B cell (primary cell): ENCODE data around the gene NSFL1C. TPM values are rescaled to one million over a fixed set of nuclear protein-coding genes. Genes with fewer than 3 reads are reported as not detected.

ENCODE experiments used
- ATAC-seq: fragments of 200-7000 bp; cut with Tn5 transposase; one replicate; pipeline ENCODE4 v1.10.0; 2021; ENCODE audit warnings: low read depth, mild to moderate bottlenecking, moderate number of reproducible peaks, moderate library complexity
- CTCF ChIA-PET: fragments of 350-600 bp; sonication (Branson Sonifier 250); formaldehyde crosslinking; loops from one replicate; lab custom pipeline; 2021; ENCODE audit warnings: antibody characterized with exemption, inconsistent platforms; lab: Charles Lee
- POLR2A ChIA-PET: fragments of 350-600 bp; sonication (Branson Sonifier 250); formaldehyde crosslinking; loops from one replicate; lab custom pipeline; 2021; ENCODE audit warnings: antibody characterized with exemption; lab: Charles Lee
- DNase-seq: peaks from one replicate; pipeline ENCODE4 v3.0.0; 2013
- H2AFZ ChIP-seq: 2 replicates; pipeline ENCODE4 v1.6.1; 2012; ENCODE audit warnings: mild to moderate bottlenecking, low read depth, low read length; ENCODE audit not compliant: insufficient read depth, poor library complexity, severe bottlenecking
- H3K27ac ChIP-seq, 2 donors: 1 replicate in 1 of 2; 2 replicates in 1 of 2; pipeline ENCODE4 v1.5.1; 2012 to 2013; ENCODE audit warnings: low read length in 2 of 2, mild to moderate bottlenecking in 2 of 2, moderate library complexity in 1 of 2
- H3K27me3 ChIP-seq, 4 experiments: fragments of 200-600 bp in 1 of 4; sonication (generic) in 1 of 4; replicated peaks in 1 of 4; 1 replicate in 2 of 4; 2 replicates in 2 of 4; pipeline versions ENCODE4 v1.6.1 to v1.7.0; 2013 to 2016; ENCODE audit warnings: low read length in 3 of 4, mild to moderate bottlenecking in 2 of 4, mixed read lengths in 1 of 4, moderate library complexity in 1 of 4; ENCODE audit not compliant: insufficient read depth in 4 of 4, control insufficient read depth in 3 of 4; ENCODE audit errors: control extremely low read depth in 1 of 4
- H3K36me3 ChIP-seq, 2 experiments: replicated peaks in 1 of 2; 1 replicate in 1 of 2; 2 replicates in 1 of 2; pipeline versions ENCODE4 v1.6.1 to v1.7.1; 2013; ENCODE audit warnings: low read length in 1 of 2; ENCODE audit not compliant: insufficient read depth in 2 of 2, control insufficient read depth in 1 of 2; ENCODE audit errors: control extremely low read depth in 1 of 2, extremely low read depth in 1 of 2
- H3K4me1 ChIP-seq, 2 donors: fragments of 200-600 bp in 1 of 2; sonication (generic) in 1 of 2; 1 replicate in 1 of 2; 2 replicates in 1 of 2; pipeline versions ENCODE4 v1.5.1 to v1.6.1; 2013 to 2017; ENCODE audit warnings: low read length in 2 of 2; ENCODE audit not compliant: control insufficient read depth in 2 of 2, insufficient read depth in 2 of 2
- H3K4me2 ChIP-seq: replicated peaks from 2 replicates; pipeline ENCODE3; 2012; ENCODE audit warnings: mild to moderate bottlenecking, low read depth, low read length; ENCODE audit not compliant: poor library complexity, severe bottlenecking
- H3K4me3 ChIP-seq, 5 experiments: fragments of 200-600 bp in 1 of 5; sonication (generic) in 1 of 5; 1 replicate in 3 of 5; 2 replicates in 2 of 5; pipeline versions ENCODE4 v1.5.1 to v1.7.0; 2011 to 2016; ENCODE audit warnings: low read length in 4 of 5, mild to moderate bottlenecking in 4 of 5, low read depth in 2 of 5, control low read depth in 1 of 5, moderate library complexity in 1 of 5; ENCODE audit not compliant: insufficient read depth in 1 of 5; ENCODE audit errors: control extremely low read depth in 1 of 5, extremely low read depth in 1 of 5
- H3K79me2 ChIP-seq: fragments of 200-600 bp; sonication (generic); one replicate; pipeline ENCODE4 v1.6.0; 2016; ENCODE audit warnings: low read length; ENCODE audit not compliant: control insufficient read depth, insufficient read depth
- H3K9ac ChIP-seq: fragments of 200-600 bp; sonication (generic); 2 replicates; pipeline ENCODE4 v1.6.1; 2017; ENCODE audit warnings: mild to moderate bottlenecking, low read length, moderate library complexity
- H3K9me3 ChIP-seq, 3 donors: one replicate each; pipeline versions ENCODE4 v1.6.1 to v1.7.1; 2013; ENCODE audit warnings: low read length in 2 of 3; ENCODE audit not compliant: control insufficient read depth in 2 of 3, insufficient read depth in 1 of 3; ENCODE audit errors: control extremely low read depth in 1 of 3
- H4K20me1 ChIP-seq: 2 replicates; pipeline ENCODE4 v1.6.0; 2012; ENCODE audit warnings: mild to moderate bottlenecking, low read length; ENCODE audit not compliant: insufficient read depth, control insufficient read depth, poor library complexity, severe bottlenecking
- H3K27ac Mint-ChIP-seq: one replicate; pipeline ENCODE4 v1.8.0; 2021; ENCODE audit warnings: mixed read lengths
- H3K27me3 Mint-ChIP-seq: one replicate; pipeline ENCODE4 v1.8.0; 2021; ENCODE audit warnings: mixed read lengths
- H3K4me1 Mint-ChIP-seq: one replicate; pipeline ENCODE4 v1.8.0; 2021; ENCODE audit warnings: mixed read lengths
- H3K4me3 Mint-ChIP-seq: one replicate; pipeline ENCODE4 v1.8.0; 2021; ENCODE audit warnings: mixed read lengths
- H3K9me3 Mint-ChIP-seq: one replicate; pipeline ENCODE4 v1.8.0; 2022; ENCODE audit warnings: mixed read lengths; ENCODE audit not compliant: insufficient read depth
- EZH2 ChIP-seq: IDR thresholded peaks from 2 replicates; pipeline ENCODE4 v1.6.1; 2012; ENCODE audit warnings: borderline replicate concordance, low read depth, mild to moderate bottlenecking, moderate library complexity, low read length; ENCODE audit not compliant: insufficient read depth, poor library complexity, severe bottlenecking
- WGBS: methylation state at CpG from one replicate; pipeline ENCODE4 v1.1.5; 2013; ENCODE audit warnings: missing lambda C conversion rate; ENCODE audit not compliant: insufficient coverage; 5-methylcytosine and 5-hydroxymethylcytosine counted together
- intact Hi-C: fragments of 100-400 bp; cut with micrococcal nuclease; formaldehyde crosslinking; loops from one replicate; pipeline ENCODE4 v1.10.0; 2022
- polyA plus RNA-seq: library from polyadenylated mRNA; depleted of rRNA; stranded (reverse); fragments of >200 nt; gene quantifications from 2 replicates; pipeline ENCODE4 v1.2.3, GENCODE V29; 2012
- total RNA-seq, 2 donors: library from RNA; stranded (reverse); fragments of 120-200 nt in 1 of 2; gene quantifications; 1 replicate in 1 of 2; 2 replicates in 1 of 2; pipeline versions ENCODE4 v1.2.3 to v1.2.4, GENCODE V29; 2013 to 2022
- TF ChIP-seq, protein P1 (sequence below): fragments of 200-600 bp; IDR thresholded peaks from one replicate; pipeline ENCODE4 v1.8.0; 2022; ENCODE audit warnings: antibody characterized with exemption, mild to moderate bottlenecking

The NSFL1C gene
- total and polyA plus RNA-seq, 2 donors (not counting 1 experiment from before 2014, with no cell fraction given): 24.1 to 80.3 TPM

DNA sequence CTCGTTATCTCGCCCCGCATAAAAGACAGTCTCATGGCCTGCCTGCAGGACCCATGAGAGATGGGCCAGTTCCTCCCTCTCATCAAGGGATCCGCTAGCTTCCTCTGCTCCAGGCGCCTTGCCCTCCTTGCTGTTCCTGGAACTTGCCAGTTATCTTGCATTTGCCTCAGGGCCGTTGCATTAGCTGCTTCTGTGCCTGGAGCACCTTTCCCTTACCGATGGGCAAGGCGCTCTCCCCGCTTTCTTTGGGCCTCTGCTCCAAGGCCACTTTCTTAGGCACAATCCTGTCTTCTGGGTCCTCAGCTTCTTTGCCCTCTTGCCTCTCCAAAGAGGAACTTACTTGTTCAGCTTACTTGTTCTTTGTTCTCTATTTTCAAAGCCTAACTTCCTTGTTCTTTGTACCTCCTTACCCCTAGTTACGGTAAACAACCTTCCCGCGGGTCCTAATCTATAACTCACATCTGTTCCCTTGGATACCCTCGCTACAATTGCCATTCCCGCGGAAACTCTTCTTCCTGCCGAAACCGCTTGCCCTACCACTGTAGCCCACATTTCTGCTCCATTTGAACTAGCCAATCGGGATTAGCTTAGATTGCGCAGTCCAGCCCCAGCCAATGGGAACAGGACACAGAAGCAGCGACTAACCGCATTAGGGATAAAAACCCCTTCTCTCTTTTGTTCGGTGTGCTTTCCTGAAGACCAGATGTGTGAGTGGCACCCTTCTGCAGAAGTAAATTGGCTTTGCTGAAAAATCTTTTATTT, 887 bp upstream of the NSFL1C start:
- peak; percentile 18 for ATAC-seq
- POLR2A ChIA-PET: interaction anchor here (0.6 to 2.6 kb wide), 4 partner anchors 32 to 1058 kb away, joined by 3 to 15 read pairs (median 6); partner anchors contain the start of genes FKBP1A and SNRPB

More for the DNA sequence above, 887 bp upstream of the NSFL1C start:
- Histone ChIP-seq H3K27me3 (no peaks in the 10 kb centered on the region), H4K20me1 (peaks cover 32% of the 10 kb centered on the region), H3K4me2 (peak overlapping the region; percentile 92), H3K27ac (peak overlapping the region; percentile 79 to 92), H2AFZ (peak overlapping the region; percentile 68), H3K79me2 (peaks cover 33% of the 10 kb centered on the region), H3K36me3 (peaks cover 0 to 23% of the 10 kb centered on the region in 2 experiments), H3K4me3 (peak overlapping the region; percentile 54 to 71 (median 60)), H3K9me3 (no peaks in the 10 kb centered on the region), H3K4me1 (peaks cover 57 to 65% of the 10 kb centered on the region in 2 donors), H3K9ac (peak overlapping the region; percentile 67)
- Mint-ChIP-seq H3K27ac (peak overlapping the region; percentile 93), H3K9me3 (no peaks in the 10 kb centered on the region), H3K27me3 (no peaks in the 10 kb centered on the region), H3K4me1 (peaks cover 75% of the 10 kb centered on the region), H3K4me3 (peak overlapping the region; percentile 90)
- DNase-seq: peak; percentile 77
- 9% methylated on average over 22 of the region's 22 CpGs for WGBS
- CTCF ChIA-PET: interaction anchor here (1.0 to 4.9 kb wide), 17 partner anchors 9 to 309 kb away, joined by 3 to 85 read pairs (median 6); partner anchors contain the start of genes FKBP1A, SIRPB2 and SNPH
- TF ChIP-seq, protein P1, sequence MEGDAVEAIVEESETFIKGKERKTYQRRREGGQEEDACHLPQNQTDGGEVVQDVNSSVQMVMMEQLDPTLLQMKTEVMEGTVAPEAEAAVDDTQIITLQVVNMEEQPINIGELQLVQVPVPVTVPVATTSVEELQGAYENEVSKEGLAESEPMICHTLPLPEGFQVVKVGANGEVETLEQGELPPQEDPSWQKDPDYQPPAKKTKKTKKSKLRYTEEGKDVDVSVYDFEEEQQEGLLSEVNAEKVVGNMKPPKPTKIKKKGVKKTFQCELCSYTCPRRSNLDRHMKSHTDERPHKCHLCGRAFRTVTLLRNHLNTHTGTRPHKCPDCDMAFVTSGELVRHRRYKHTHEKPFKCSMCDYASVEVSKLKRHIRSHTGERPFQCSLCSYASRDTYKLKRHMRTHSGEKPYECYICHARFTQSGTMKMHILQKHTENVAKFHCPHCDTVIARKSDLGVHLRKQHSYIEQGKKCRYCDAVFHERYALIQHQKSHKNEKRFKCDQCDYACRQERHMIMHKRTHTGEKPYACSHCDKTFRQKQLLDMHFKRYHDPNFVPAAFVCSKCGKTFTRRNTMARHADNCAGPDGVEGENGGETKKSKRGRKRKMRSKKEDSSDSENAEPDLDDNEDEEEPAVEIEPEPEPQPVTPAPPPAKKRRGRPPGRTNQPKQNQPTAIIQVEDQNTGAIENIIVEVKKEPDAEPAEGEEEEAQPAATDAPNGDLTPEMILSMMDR: no peak
- no peak for TF ChIP-seq EZH2
- intact Hi-C loops: loop anchor here (1.0 to 10.0 kb wide), 9 partner anchors 31 to 1007 kb away; partner anchors contain the start of genes FAM110A, PSMF1, RAD21L1 and SNRPB
